ENCODE results near the gene ACOT7.

GRCh38 chr1:6329851-6330250, 63.7 kb downstream of the ACOT7 start:
- TF ChIP-seq, protein P1, sequence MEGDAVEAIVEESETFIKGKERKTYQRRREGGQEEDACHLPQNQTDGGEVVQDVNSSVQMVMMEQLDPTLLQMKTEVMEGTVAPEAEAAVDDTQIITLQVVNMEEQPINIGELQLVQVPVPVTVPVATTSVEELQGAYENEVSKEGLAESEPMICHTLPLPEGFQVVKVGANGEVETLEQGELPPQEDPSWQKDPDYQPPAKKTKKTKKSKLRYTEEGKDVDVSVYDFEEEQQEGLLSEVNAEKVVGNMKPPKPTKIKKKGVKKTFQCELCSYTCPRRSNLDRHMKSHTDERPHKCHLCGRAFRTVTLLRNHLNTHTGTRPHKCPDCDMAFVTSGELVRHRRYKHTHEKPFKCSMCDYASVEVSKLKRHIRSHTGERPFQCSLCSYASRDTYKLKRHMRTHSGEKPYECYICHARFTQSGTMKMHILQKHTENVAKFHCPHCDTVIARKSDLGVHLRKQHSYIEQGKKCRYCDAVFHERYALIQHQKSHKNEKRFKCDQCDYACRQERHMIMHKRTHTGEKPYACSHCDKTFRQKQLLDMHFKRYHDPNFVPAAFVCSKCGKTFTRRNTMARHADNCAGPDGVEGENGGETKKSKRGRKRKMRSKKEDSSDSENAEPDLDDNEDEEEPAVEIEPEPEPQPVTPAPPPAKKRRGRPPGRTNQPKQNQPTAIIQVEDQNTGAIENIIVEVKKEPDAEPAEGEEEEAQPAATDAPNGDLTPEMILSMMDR (conservative IDR thresholded peaks at IDR 0.05; ENCODE audit: low read length), result no peak
- no peak for TF ChIP-seq EZH2phosphoT487 (IDR thresholded peaks at IDR 0.05; ENCODE audit: borderline replicate concordance)

Measured in Loucy (cell line).